GM18951 (cell line): ENCODE measurements around the gene TUT4.

Source experiments
- POLR2A ChIP-seq: IDR thresholded peaks from 4 replicates; pipeline ENCODE4 v1.6.1; 2011; ENCODE audit warnings: mild to moderate bottlenecking; ENCODE audit not compliant: insufficient read length, insufficient read depth; ENCODE audit errors: extremely low read depth
- in situ Hi-C: fragments of 300-500 bp; cut with MboI; formaldehyde crosslinking; loops from one replicate; pipeline ENCODE4 v1.12.0; 2022; ENCODE audit warnings: low sequenced_read_pairs, mixed read lengths, inconsistent platforms; ENCODE audit not compliant: unreplicated experiment

Gene TUT4

GRCh38 chr1:52552505-52553361 is at the start of gene TUT4:
TUT4 (minus strand) TSS chr1:52553092; CDS start chr1:52526280, 26,812 bp downstream.
- TF ChIP-seq POLR2A, result peak; percentile 50
- in situ Hi-C loops, result no loop called here

- in situ Hi-C loops, result no loop called here
- peak; percentile 32 for TF ChIP-seq POLR2A
These were observed 49.3 kb upstream of the TUT4 start, which contains the start of gene GPX7 for GRCh38 chr1:52601991-52602855. GPX7 (plus strand) TSS chr1:52602371; CDS start chr1:52602410, 39 bp downstream.

GRCh38 chr1:52601519-52601918 is 48.6 kb upstream of the TUT4 start:
- in situ Hi-C loops, result no loop called here

GRCh38 chr1:52600533-52601179 is 47.8 kb upstream of the TUT4 start:
- no peak for TF ChIP-seq POLR2A
- in situ Hi-C loops, result no loop called here

More at GRCh38 chr1:52601519-52601918, 48.6 kb upstream of the TUT4 start:
- TF ChIP-seq POLR2A, result no peak

- no peak for TF ChIP-seq POLR2A
- in situ Hi-C loops, result no loop called here
These were observed 46.3 kb upstream of the TUT4 start for GRCh38 chr1:52599236-52599635.

GRCh38 chr1:52598729-52599128 is 45.8 kb upstream of the TUT4 start:
- in situ Hi-C loops, result no loop called here
- TF ChIP-seq POLR2A, result no peak

- TF ChIP-seq POLR2A, result no peak
- in situ Hi-C loops, result no loop called here
These were observed 45.0 kb upstream of the TUT4 start for GRCh38 chr1:52597912-52598311.

- no peak for TF ChIP-seq POLR2A
These were observed 42.2 kb upstream of the TUT4 start for GRCh38 chr1:52595061-52595460.

GRCh38 chr1:52593495-52593894 is 40.6 kb upstream of the TUT4 start:
- in situ Hi-C loops, result no loop called here
- no peak for TF ChIP-seq POLR2A

More at GRCh38 chr1:52595061-52595460, 42.2 kb upstream of the TUT4 start:
- in situ Hi-C loops, result no loop called here

- TF ChIP-seq POLR2A, result no peak
- in situ Hi-C loops, result no loop called here
These were observed 39.9 kb upstream of the TUT4 start for GRCh38 chr1:52592637-52593323.

- TF ChIP-seq POLR2A, result no peak
- in situ Hi-C loops, result no loop called here
These were observed 37.4 kb upstream of the TUT4 start for GRCh38 chr1:52590266-52590665.

GRCh38 chr1:52588535-52588934 is 35.6 kb upstream of the TUT4 start:
- in situ Hi-C loops, result no loop called here
- no peak for TF ChIP-seq POLR2A

- in situ Hi-C loops, result no loop called here
- no peak for TF ChIP-seq POLR2A
These were observed 35.1 kb upstream of the TUT4 start for GRCh38 chr1:52588027-52588426.

GRCh38 chr1:52585474-52585873 is 32.6 kb upstream of the TUT4 start:
- no peak for TF ChIP-seq POLR2A
- in situ Hi-C loops, result no loop called here
